ENCODE measurements around the gene RSAD2.

- TF ChIP-seq CTCF (conservative IDR thresholded peaks at IDR 0.05; ENCODE audit: low read depth in 2 of 2) (no peak), POLR2AphosphoS5 (IDR thresholded peaks at IDR 0.05; ENCODE audit: low read depth) (no peak)
These were observed 28.7 kb downstream of the RSAD2 start for GRCh38 chr2:6906165-6906741.
